Epithelial cell of prostate (primary cell): ENCODE results near the gene PSD.
A peak's percentile ranks its signal among the peaks of the same experiment; 100 is the strongest.
"Not testable (repeated sequence)": the region's sequence is repeated elsewhere in the genome, so short reads cannot be mapped to it uniquely, and the experiment has no call there.

Source experiments
- DNase-seq: peaks from one replicate; pipeline ENCODE4 v3.0.0-alpha.2; 2011; ENCODE audit warnings: low read depth, low spot score
- H3K27ac ChIP-seq: fragments of 450-650 bp; 2 replicates; pipeline ENCODE4 v1.5.1; 2017; ENCODE audit warnings: mild to moderate bottlenecking

The PSD gene

GRCh38 chr10:102418622-102419268, at the start of gene PSD:
Gene PSD, minus strand, starts transcription at chr10:102418785. Its CDS starts 1,747 bp downstream, at chr10:102417038.
- DNase-seq, result no peak
- no peak within 1 kb of the TSS for H3K27ac ChIP-seq

- no peak for DNase-seq
Observed at GRCh38 chr10:102467971-102468438, 49.4 kb upstream of the PSD start.

GRCh38 chr10:102467318-102467717, 48.7 kb upstream of the PSD start:
- no peak overlapping the region for H3K27ac ChIP-seq
- DNase-seq, result no peak

More at GRCh38 chr10:102467971-102468438, 49.4 kb upstream of the PSD start:
- no peak overlapping the region for H3K27ac ChIP-seq

GRCh38 chr10:102465466-102465865, 46.9 kb upstream of the PSD start:
- H3K27ac ChIP-seq, result no peak overlapping the region
- DNase-seq, result no peak

GRCh38 chr10:102463983-102464382, 45.4 kb upstream of the PSD start:
- no peak for DNase-seq
- H3K27ac ChIP-seq, result no peak overlapping the region

- DNase-seq, result no peak
- H3K27ac ChIP-seq, result no peak overlapping the region
Observed at GRCh38 chr10:102462512-102463054, 44.0 kb upstream of the PSD start.

- H3K27ac ChIP-seq, result no peak overlapping the region
- DNase-seq, result no peak
Observed at GRCh38 chr10:102461187-102462054, 42.8 kb upstream of the PSD start.

GRCh38 chr10:102460836-102461186, 42.2 kb upstream of the PSD start:
- H3K27ac ChIP-seq, result no peak overlapping the region
- no peak for DNase-seq

- DNase-seq, result no peak
- no peak overlapping the region for H3K27ac ChIP-seq
Observed at GRCh38 chr10:102458656-102459055, 40.1 kb upstream of the PSD start.

GRCh38 chr10:102457591-102458150, 39.1 kb upstream of the PSD start:
- no peak overlapping the region for H3K27ac ChIP-seq
- DNase-seq, result no peak

GRCh38 chr10:102455893-102456471, 37.4 kb upstream of the PSD start:
- peak overlapping the region; percentile 76 for H3K27ac ChIP-seq
- no peak for DNase-seq

GRCh38 chr10:102454662-102455487, 36.3 kb upstream of the PSD start:
- H3K27ac ChIP-seq, result peak overlapping the region; percentile 76

GRCh38 chr10:102453502-102453901, 34.9 kb upstream of the PSD start:
- no peak for DNase-seq

More at GRCh38 chr10:102454662-102455487, 36.3 kb upstream of the PSD start:
- not testable (repeated sequence) for DNase-seq

GRCh38 chr10:102452672-102453340, 34.2 kb upstream of the PSD start:
- H3K27ac ChIP-seq, result peak overlapping the region; percentile 76
- no peak for DNase-seq

More at GRCh38 chr10:102453502-102453901, 34.9 kb upstream of the PSD start:
- H3K27ac ChIP-seq, result peak overlapping the region; percentile 76

- DNase-seq, result no peak
- H3K27ac ChIP-seq, result peak within 1 kb of the TSS; percentile 82
Observed at GRCh38 chr10:102451105-102451969, 32.8 kb upstream of the PSD start, which contains the start of gene C10orf95. Gene C10orf95, minus strand, starts transcription at chr10:102451543. Its CDS starts 450 bp downstream, at chr10:102451093.

- H3K27ac ChIP-seq, result peak overlapping the region; percentile 82
- DNase-seq, result peak; percentile 44
Observed at GRCh38 chr10:102450374-102451104, 32.0 kb upstream of the PSD start.

- no peak for DNase-seq
- peak overlapping the region; percentile 82 for H3K27ac ChIP-seq
Observed at GRCh38 chr10:102450124-102450373, 31.5 kb upstream of the PSD start.
